Neutrophil (primary cell): ENCODE measurements around the gene ADGRV1.
"Not testable (repeated sequence)": the region's sequence is repeated elsewhere in the genome, so short reads cannot be mapped to it uniquely, and the experiment has no call there.

Experiments
- H3K27ac ChIP-seq: fragments of 200-600 bp; sonication (generic); 2 replicates; pipeline ENCODE4 v1.5.1; 2016; ENCODE audit warnings: mild to moderate bottlenecking, moderate library complexity
- H3K27me3 ChIP-seq: fragments of 200-600 bp; sonication (generic); 2 replicates; pipeline ENCODE4 v1.6.0; 2016; ENCODE audit warnings: mild to moderate bottlenecking
- H3K36me3 ChIP-seq: fragments of 200-600 bp; sonication (generic); 2 replicates; pipeline ENCODE4 v1.5.1; 2017
- H3K4me1 ChIP-seq, 2 experiments: fragments of 200-600 bp in 1 of 2; sonication (generic) in 1 of 2; 1 replicate in 1 of 2; 2 replicates in 1 of 2; pipeline versions ENCODE4 v1.5.1 to v1.6.1; 2013 to 2016; ENCODE audit warnings: low read depth in 1 of 2, low read length in 1 of 2, mild to moderate bottlenecking in 1 of 2, moderate library complexity in 1 of 2; ENCODE audit not compliant: control insufficient read depth in 1 of 2, insufficient read depth in 1 of 2
- H3K4me3 ChIP-seq, 2 experiments: fragments of 200-600 bp in 1 of 2; sonication (generic) in 1 of 2; 1 replicate in 1 of 2; 2 replicates in 1 of 2; pipeline ENCODE4 v1.5.1; 2013 to 2016; ENCODE audit warnings: low read depth in 1 of 2, low read length in 1 of 2, mild to moderate bottlenecking in 1 of 2, moderate library complexity in 1 of 2
- H3K9me3 ChIP-seq: fragments of 200-600 bp; sonication (generic); 2 replicates; pipeline ENCODE4 v1.5.1; 2016
- CTCF ChIP-seq: fragments of 200-600 bp; sonication (generic); IDR thresholded peaks from 2 replicates; pipeline ENCODE4 v1.5.1; 2016; ENCODE audit warnings: antibody characterized with exemption

ADGRV1 gene

GRCh38 chr5:91006713-91007112 is 448.1 kb downstream of the ADGRV1 start:
- no peak overlapping the region for H3K4me3 ChIP-seq
- no peaks in the 10 kb centered on the region for H3K9me3 ChIP-seq
- TF ChIP-seq CTCF: no peak
- no peak overlapping the region for H3K27ac ChIP-seq
- no peaks in the 10 kb centered on the region for H3K4me1 ChIP-seq
- no peaks in the 10 kb centered on the region for H3K36me3 ChIP-seq
- H3K27me3 ChIP-seq: no peaks in the 10 kb centered on the region

DNA sequence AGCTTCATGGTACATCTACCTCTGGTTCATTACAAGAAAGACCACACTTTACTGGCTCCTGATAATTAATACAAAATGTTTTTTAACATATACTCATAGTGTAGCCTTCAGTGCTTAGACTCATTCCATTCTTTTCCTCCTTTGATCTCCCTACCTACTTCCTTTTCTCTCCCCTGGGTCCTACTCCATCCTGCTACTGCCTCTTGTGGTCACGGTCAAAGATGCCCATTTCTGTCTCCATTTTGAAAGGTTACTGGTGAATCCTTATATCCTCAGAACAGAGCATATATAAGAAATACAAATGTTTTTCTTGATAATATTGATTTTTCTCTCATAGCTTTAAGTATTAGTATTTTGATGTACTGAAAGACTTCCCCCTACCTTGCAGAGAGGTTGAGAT is 448.7 kb downstream of the ADGRV1 start:
- Histone ChIP-seq H3K36me3 (no peaks in the 10 kb centered on the region), H3K9me3 (no peaks in the 10 kb centered on the region), H3K27ac (no peak overlapping the region), H3K4me1 (no peaks in the 10 kb centered on the region), H3K4me3 (no peak overlapping the region), H3K27me3 (no peaks in the 10 kb centered on the region)
- no peak for TF ChIP-seq CTCF

DNA sequence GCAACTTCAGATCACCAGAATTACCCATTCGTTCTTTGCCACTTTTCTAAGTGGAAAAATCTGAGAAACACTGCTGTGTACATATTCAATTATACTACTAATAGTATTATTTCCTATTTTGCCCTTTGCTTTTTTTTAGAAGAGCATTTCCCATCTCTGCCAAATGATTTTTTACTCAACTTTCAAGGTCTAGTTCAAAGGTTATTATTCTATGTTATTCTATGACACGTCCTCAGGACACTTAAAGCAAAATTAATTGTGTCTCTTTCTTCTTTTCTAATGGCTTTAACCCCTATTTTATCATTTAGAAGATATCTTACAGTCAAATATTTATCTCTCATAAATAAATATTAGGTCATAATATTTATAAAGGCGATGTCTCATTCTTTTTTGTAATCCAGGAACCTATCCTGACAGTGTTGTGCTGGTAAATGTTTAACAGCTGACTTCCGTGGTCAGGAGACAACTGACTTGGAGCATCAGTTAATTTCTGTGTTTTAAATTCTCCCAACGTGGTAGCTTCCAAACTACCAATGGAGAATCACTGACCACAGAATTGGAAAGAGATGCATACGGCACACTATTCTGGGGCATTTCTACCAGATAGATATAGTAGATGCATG is 449.3 kb downstream of the ADGRV1 start:
- no peaks in the 10 kb centered on the region for H3K4me1 ChIP-seq
- H3K4me3 ChIP-seq: no peak overlapping the region
- H3K36me3 ChIP-seq: no peaks in the 10 kb centered on the region
- H3K27ac ChIP-seq: no peak overlapping the region
- no peaks in the 10 kb centered on the region for H3K27me3 ChIP-seq
- no peaks in the 10 kb centered on the region for H3K9me3 ChIP-seq
- TF ChIP-seq CTCF: no peak

DNA sequence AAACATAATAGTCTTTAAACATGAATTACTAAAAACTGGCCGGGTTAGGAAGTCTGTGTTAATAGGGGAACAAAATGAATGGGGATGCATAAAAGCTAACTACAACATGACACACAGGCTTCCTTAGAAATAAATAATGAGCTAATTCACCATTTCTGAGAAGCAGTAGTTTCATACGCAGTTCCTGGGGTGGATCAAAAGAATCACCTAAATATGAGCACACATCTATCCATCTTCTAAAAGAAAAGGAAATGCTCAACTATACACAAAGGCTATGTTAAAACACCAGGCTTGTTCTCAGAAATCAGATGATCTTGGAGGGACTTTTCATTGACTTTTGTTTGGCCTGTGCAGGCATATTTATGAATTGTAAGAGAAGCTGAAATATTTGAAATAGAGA is 451.5 kb downstream of the ADGRV1 start:
- Histone ChIP-seq H3K9me3 (no peaks in the 10 kb centered on the region), H3K27me3 (no peaks in the 10 kb centered on the region), H3K4me1 (no peaks in the 10 kb centered on the region), H3K27ac (no peak overlapping the region), H3K36me3 (no peaks in the 10 kb centered on the region), H3K4me3 (no peak overlapping the region)
- TF ChIP-seq CTCF: no peak

DNA sequence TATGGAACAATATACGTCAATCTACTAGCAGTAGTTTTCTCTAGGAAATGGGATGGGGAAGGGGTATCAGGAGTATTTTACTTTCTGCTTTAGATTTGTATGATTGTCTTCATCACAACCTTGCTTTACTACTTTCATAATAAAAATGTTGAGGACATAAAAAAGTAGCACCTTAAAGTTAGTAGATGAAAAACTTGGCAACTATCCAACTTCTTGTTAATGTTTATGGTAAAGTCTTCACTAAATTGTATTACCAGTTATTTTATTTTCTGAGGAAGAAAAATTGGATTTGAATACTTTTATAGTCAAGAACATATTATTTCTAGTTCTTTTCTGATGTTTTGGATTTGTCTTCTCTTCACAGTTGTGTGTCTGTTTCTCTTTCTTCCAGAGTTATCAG is 452.4 kb downstream of the ADGRV1 start:
- Histone ChIP-seq H3K27ac (no peak overlapping the region), H3K4me3 (no peak overlapping the region), H3K27me3 (no peaks in the 10 kb centered on the region), H3K4me1 (no peaks in the 10 kb centered on the region), H3K36me3 (no peaks in the 10 kb centered on the region), H3K9me3 (no peaks in the 10 kb centered on the region)
- TF ChIP-seq CTCF: no peak

DNA sequence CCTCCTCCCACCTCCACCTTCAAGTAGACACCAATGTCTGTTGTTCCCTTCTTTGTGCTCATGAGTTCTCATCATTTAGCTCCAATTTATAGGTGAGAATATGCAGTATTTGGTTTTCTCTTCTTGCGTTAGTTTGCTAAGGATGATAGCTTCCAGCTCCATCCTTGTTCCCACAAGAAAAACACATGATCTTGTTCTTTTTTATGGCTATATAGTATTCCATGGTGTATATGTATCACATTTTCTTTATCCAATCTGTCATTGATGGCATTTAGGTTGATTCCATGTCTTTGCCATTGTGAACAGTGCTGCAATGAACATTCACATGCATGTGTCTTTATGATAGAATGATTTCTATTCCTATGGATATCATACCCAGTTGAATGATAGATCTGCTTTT is 454.3 kb downstream of the ADGRV1 start:
- not testable (repeated sequence) for H3K4me1 ChIP-seq, H3K36me3 ChIP-seq, H3K27me3 ChIP-seq, H3K4me3 ChIP-seq, H3K27ac ChIP-seq, H3K9me3 ChIP-seq
